Lower leg skin (tissue), 4 donors: ENCODE data around the gene CORO2A. TPM values are rescaled to one million over a fixed set of nuclear protein-coding genes. Genes with fewer than 3 reads are reported as not detected.
"Not testable (repeated sequence)": the region's sequence is repeated elsewhere in the genome, so short reads cannot be mapped to it uniquely, and the experiment has no call there.

ENCODE experiments used
- DNase-seq, 2 donors: peaks; one replicate each; pipeline ENCODE4 v3.0.0-alpha.2; 2019; ENCODE audit warnings: low spot score in 2 of 2
- H3K4me3 ChIP-seq: fragments of 200-600 bp; sonication (generic); 2 replicates; pipeline ENCODE4 v1.5.1; 2017; ENCODE audit warnings: mild to moderate bottlenecking, low read depth; ENCODE audit not compliant: poor library complexity, severe bottlenecking
- CTCF ChIP-seq, 3 donors: fragments of 450-650 bp; IDR thresholded peaks; one replicate each; pipeline ENCODE4 v1.5.1; 2016; ENCODE audit warnings: antibody characterized with exemption in 3 of 3, mild to moderate bottlenecking in 3 of 3, moderate library complexity in 2 of 3
- POLR2A ChIP-seq, 2 donors: fragments of 450-650 bp; IDR thresholded peaks; one replicate each; pipeline ENCODE4 v1.6.1; 2016 to 2017; ENCODE audit warnings: antibody characterized with exemption in 2 of 2, mild to moderate bottlenecking in 1 of 2, moderate library complexity in 1 of 2
- WGBS, 2 donors: methylation state at CpG; one replicate each; pipeline ENCODE4 v1.1.5; 2018; 5-methylcytosine and 5-hydroxymethylcytosine counted together
- intact Hi-C: fragments of 100-400 bp; cut with DNase I; formaldehyde crosslinking; loops from one replicate; pipeline ENCODE4 v1.15.0; 2023; ENCODE audit warnings: low total_unique reads
- total RNA-seq, 4 donors: library from RNA; depleted of rRNA; stranded (reverse); fragments of >200 nt; gene quantifications; one replicate each; pipeline ENCODE4 v1.1.0, GENCODE V29; 2016

CORO2A gene
- total RNA-seq, 4 donors from 2014 or later = 20.8 to 31.4 (median 25.4) TPM

DNA sequence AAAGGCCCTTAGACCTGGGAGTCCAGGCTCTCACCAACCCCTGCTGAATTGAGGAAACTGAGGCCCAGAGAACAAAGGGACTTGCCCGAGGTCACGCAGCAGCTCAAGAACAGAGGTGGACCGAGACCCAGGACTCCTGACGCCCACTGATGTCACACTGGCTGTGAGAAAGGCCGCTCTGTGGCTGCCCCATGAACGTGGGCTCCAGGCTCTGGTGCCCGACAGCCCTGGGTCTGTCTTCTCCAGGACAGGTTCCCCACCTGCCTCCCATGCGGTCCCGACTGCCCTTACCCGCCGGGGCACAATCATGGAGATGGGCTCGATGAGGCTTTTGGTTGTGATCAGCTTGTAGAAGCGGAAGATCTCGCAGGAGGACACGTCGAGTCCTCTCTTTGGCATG lies 64.1 kb downstream of the CORO2A start:
- 90 to 93% methylated on average over 16 of the region's 16 CpGs for WGBS, 2 donors
- intact Hi-C loops = no loop called here
- TF ChIP-seq POLR2A (IDR thresholded peaks at IDR 0.05) (no peak), CTCF (IDR thresholded peaks at IDR 0.05) (no peak)
- H3K4me3 ChIP-seq = no peak overlapping the region
- DNase-seq = no peak

DNA sequence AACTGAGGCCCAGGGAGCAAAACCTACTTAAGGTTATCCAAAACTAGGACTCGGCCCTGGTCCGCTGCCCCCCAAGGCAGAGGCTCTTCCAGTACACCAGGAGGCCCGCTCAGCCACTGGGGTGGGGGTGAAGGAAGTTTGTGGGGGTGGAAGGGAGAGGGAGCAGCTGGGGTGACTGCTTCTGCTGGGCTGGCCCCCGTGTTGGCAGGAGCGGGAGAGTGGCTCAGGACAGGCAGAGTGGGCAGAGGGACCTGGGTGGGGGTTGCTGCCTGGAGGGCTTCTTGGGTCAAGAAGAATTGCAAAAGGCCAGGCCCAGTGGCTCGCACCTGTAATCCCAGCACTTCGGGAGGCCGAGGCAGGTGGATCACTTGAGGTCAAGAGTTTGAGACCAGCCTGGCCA lies 65.2 kb downstream of the CORO2A start:
- TF ChIP-seq POLR2A (IDR thresholded peaks at IDR 0.05) = no peak
- no peak for TF ChIP-seq CTCF (IDR thresholded peaks at IDR 0.05)
- intact Hi-C loops = no loop called here
- 94% methylated on average over 8 of the region's 8 CpGs for whole genome bisulfite sequencing, 2 donors
- DNase-seq = no peak
- no peak overlapping the region for H3K4me3 ChIP-seq

DNA sequence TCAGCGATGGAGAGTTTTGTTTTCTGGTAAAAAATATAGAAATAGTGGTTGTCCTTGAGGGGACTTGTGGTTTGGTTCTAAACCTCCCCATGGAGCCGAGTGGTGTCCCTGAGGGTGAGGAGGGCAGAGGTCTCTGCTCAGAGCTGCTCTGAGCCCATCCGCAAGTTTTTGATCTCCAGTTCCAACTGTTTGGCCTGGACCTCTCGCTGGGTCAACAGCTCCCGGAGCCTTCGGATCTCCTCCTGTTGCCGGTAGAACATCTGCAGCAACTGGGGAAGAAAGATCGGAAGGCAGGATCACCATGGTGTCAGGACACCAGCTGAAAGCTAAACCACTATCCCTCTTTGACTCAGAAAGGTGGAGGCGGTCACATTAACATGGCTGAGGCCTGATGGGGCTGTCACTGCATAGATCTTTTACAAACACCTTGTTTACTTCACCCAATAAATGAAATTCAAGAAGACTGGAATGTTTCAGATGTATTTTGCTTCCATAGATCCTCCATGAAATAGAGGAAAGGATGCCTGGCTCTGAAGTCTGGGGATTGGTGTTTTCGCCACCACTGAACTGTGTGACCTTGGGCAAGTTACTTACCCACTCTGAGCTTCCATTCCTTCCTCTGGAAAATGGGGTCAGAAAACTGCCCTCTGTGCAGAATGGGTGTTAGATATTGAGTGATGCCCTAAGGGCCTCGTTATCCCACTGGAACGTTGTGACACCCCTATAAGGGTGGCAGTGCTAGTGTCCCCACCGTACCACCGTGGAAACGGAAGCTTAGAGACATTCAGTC lies 67.6 kb downstream of the CORO2A start:
- WGBS, 2 donors = 90 to 94% methylated on average over 15 of the region's 15 CpGs
- intact Hi-C loops = no loop called here
- DNase-seq = no peak
- no peak for TF ChIP-seq CTCF (IDR thresholded peaks at IDR 0.05)
- no peak for TF ChIP-seq POLR2A (IDR thresholded peaks at IDR 0.05)
- H3K4me3 ChIP-seq = no peak overlapping the region

DNA sequence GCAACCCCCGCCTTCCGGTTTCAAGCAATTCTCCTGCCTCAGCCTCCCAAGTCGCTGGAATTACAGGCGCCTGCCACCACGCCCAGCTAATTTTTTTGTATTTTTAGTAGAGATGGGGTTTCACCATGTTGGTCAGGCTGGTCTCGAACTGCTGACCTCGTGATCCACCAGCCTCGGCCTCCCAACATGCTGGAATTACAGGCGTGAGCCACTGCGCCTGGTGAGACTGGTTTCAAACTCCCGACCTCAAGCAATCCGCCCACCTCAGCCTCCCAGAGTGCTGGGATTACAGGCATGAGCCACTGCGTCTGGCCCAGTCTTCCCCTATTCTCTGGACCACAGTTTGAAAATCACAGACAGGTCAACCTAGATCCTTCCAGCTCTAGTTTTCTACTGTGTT lies 68.3 kb downstream of the CORO2A start:
- DNase-seq, H3K4me3 ChIP-seq, intact Hi-C loops: not testable (repeated sequence)
- WGBS, 2 donors = 92 to 99% methylated on average over 13 of the region's 13 CpGs

DNA sequence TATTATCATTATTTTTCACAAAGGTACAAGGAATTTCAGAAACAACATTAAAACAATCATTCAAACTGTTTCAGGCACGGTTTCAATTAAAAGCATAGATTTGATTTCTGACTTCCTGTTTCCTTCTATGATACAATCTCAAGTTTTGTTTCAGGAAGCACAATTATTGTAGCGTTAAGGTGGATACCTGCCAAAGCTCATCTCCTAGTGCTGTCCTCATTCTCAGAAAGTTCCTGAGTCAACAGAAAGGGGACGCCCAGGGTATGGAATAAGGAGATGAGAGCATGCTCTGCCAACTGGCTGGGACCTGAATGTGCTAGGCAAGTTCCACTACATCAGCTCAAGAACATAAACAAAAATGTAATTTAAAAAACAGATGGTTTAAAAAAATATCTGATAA lies 71.4 kb downstream of the CORO2A start:
- TF ChIP-seq POLR2A (IDR thresholded peaks at IDR 0.05) = no peak
- TF ChIP-seq CTCF (IDR thresholded peaks at IDR 0.05) = no peak
- no peak for DNase-seq
- intact Hi-C loops = no loop called here
- WGBS, 2 donors = 14 to 16% methylated on average over 3 of the region's 3 CpGs
- H3K4me3 ChIP-seq = no peak overlapping the region

DNA sequence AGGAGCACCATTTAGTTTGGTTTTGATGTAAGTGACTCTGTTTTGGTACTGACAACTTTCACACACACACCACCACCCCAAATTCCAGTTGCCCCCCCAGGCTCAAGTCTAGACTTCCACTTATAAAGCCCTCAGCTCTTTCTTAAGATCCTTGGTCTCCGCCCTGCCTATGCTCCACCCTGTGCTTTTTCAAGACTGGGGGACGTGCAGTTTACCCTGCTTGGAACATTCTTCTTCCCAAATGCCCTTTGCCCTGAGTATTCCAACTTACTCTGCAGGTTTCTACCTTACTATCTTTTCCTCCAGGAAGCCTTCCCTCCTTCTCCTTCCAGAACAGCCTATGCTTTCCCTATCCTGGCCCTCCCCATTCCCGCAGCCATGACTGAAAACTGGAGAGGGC lies 72.0 kb downstream of the CORO2A start:
- DNase-seq = no peak
- intact Hi-C loops = no loop called here
- no peak overlapping the region for H3K4me3 ChIP-seq
- 46 to 51% methylated on average over 3 of the region's 3 CpGs for WGBS, 2 donors
- TF ChIP-seq POLR2A (IDR thresholded peaks at IDR 0.05) = no peak
- TF ChIP-seq CTCF (IDR thresholded peaks at IDR 0.05) = no peak
